CMK (cell line): ENCODE data around the gene CCNYL1.

Experiments used
- DNase-seq: peaks from one replicate; pipeline ENCODE4 v3.0.0-alpha.2; 2010; ENCODE audit warnings: low read depth

The CCNYL1 gene

DNA sequence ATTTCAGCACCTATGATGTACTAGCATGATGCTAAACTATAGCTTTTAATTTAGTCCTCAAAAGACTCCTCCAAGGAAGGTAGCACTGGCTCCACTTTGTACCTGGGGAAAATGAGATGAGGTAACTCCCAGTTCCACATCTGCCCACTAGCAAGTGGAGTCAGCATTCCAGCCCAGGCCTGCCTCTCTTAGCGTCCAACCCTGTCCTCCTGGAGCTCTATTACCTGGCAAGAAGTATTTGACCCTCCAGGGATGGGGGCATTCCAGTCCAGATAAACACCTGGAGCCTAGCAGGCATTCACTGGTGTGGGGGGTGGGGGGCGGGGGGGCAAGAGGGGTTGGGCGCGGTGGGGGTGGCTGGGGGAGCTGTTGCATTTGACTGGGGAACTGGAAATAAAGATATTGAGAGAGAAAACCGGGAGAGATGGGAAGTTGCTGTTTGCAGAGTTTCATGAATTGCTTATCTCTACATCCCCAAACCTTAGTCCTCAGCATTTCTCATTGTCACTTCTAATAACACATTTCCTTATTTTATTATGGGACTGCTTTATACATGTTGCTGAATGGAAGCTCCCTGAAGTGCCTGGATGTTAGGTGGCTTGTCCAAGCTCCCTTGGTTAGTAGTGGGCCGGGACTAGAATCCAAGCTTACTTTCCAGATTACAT lies 80.3 kb downstream of the CCNYL1 start:
- no peak for DNase-seq

GRCh38 chr2:207792244-207792785 lies 80.9 kb downstream of the CCNYL1 start:
- no peak for DNase-seq

DNA sequence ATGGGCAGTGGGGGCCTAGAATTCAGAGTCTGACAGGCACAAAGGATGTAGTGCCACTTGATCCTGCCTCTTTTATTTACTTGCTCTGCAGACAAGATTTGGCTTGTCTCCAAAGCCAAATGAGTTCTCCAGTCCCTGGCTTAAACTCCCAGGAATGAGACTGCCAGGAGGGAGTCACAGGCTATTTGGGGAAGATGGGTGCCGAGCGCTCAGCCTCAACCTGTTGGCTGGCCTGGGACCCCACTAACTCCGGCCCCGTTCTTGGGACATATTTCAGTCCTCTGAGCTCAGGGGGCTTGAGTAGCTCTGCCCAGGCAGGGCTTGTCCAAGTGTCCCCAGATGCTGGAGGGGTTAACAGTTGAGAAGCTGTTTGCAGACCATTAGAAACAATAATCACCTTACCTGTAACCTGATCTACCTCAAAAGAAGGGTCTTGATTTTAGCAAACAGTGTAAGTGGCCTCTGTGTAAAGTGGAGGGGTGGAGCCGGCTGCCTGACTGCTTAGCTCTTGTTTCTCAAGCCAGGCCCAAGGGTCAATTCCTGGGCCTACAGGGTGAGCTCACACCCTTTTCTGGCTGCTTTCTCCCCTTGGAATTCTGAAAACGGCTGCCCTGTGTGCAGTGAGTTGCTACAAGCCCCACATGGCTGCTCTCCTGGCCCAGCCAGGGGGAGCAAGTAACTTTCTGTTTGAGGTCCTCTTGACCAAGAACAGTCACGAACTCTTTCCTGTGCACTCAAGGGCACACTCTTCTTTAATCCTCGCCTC lies 85.3 kb downstream of the CCNYL1 start:
- DNase-seq, result no peak

GRCh38 chr2:207801259-207801658 lies 89.8 kb downstream of the CCNYL1 start:
- DNase-seq, result peak; percentile 3

DNA sequence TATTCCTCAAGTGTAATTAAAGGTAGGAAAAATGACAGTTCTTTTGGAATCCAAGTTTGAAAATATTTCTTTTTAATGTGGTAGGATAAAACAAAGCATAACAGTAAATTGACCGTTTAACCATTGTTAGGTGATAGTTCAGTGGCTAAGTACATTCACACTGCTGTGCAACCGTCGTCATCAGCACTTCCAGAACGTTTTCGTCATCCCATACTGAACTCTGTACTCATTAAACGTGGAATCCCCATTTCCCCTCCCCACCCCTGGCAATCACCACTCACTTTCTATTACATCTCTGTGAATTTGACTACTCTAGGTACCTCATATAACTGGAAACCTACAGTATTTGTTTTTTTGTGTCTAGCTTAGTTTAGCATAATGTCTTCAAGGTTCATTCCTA lies 91.2 kb downstream of the CCNYL1 start:
- no peak for DNase-seq
